NCI-H345 treated with DMSO at 0.1 percent for 48 hours (cell line): ENCODE measurements around the gene PTDSS2.

ENCODE experiments used
- DNase-seq: peaks from one replicate; lab custom pipeline; 2025; ENCODE audit not compliant: unreplicated experiment; lab: John Stamatoyannopoulos, UW

Gene PTDSS2

GRCh38 chr11:528166-528814 lies 78.2 kb downstream of the PTDSS2 start:
- no peak for DNase-seq

GRCh38 chr11:528815-529727 lies 79.0 kb downstream of the PTDSS2 start:
- DNase-seq: peak; percentile 6

- DNase-seq: no peak
Measured at GRCh38 chr11:529728-530411, 79.8 kb downstream of the PTDSS2 start.

- DNase-seq: no peak
Measured at GRCh38 chr11:530960-531831, 81.1 kb downstream of the PTDSS2 start.

GRCh38 chr11:531919-532526 lies 81.9 kb downstream of the PTDSS2 start:
- no peak for DNase-seq

GRCh38 chr11:532527-532985 lies 82.5 kb downstream of the PTDSS2 start:
- no peak for DNase-seq

- no peak for DNase-seq
Measured at GRCh38 chr11:532986-533585, 83.0 kb downstream of the PTDSS2 start.

GRCh38 chr11:533586-534395 lies 83.7 kb downstream of the PTDSS2 start:
- DNase-seq: no peak

- peak; percentile 19 for DNase-seq
Measured at GRCh38 chr11:534396-535209, 84.5 kb downstream of the PTDSS2 start.

GRCh38 chr11:535210-535518 lies 85.1 kb downstream of the PTDSS2 start:
- no peak for DNase-seq

- DNase-seq: peak; percentile 91
Measured at GRCh38 chr11:535519-536454, 85.7 kb downstream of the PTDSS2 start, which contains the start of gene HRAS. Gene HRAS (minus strand): TSS chr11:535576.

- DNase-seq: peak; percentile 61
Measured at GRCh38 chr11:536841-537621, 87.0 kb downstream of the PTDSS2 start, which contains the start of gene LRRC56. Gene LRRC56 (plus strand): TSS chr11:537527. CDS start chr11:540685, 3,158 bp downstream.

- no peak for DNase-seq
Measured at GRCh38 chr11:537622-538430, 87.7 kb downstream of the PTDSS2 start.

GRCh38 chr11:538431-539051 lies 88.5 kb downstream of the PTDSS2 start:
- DNase-seq: no peak

GRCh38 chr11:539971-540481 lies 89.9 kb downstream of the PTDSS2 start:
- no peak for DNase-seq
